CD4-positive, alpha-beta T cell (primary cell): ENCODE results near the gene HBG2. TPM values are rescaled to one million over a fixed set of nuclear protein-coding genes. Genes with fewer than 3 reads are reported as not detected.

Experiments used
- ATAC-seq: fragments of 200-7000 bp; cut with Tn5 transposase; one replicate; pipeline ENCODE4 v1.10.0; 2022; ENCODE audit warnings: mild to moderate bottlenecking; ENCODE audit not compliant: poor library complexity
- CTCF ChIA-PET: fragments of 350-600 bp; sonication (Branson Sonifier 250); formaldehyde crosslinking; loops from one replicate; lab custom pipeline; 2021; ENCODE audit warnings: antibody characterized with exemption, inconsistent platforms; lab: Charles Lee
- POLR2A ChIA-PET: fragments of 350-600 bp; sonication (Branson Sonifier 250); formaldehyde crosslinking; loops from one replicate; lab custom pipeline; 2021; ENCODE audit warnings: antibody characterized with exemption, inconsistent platforms; lab: Charles Lee
- DNase-seq, 14 experiments: peaks; one replicate each; pipeline ENCODE4 v3.0.0-alpha.2; 2013 to 2020; ENCODE audit warnings: mixed read lengths in 2 of 14
- H3K27ac ChIP-seq, 2 donors: one replicate each; pipeline versions ENCODE4 v1.5.1 to v1.7.0; 2013; ENCODE audit warnings: low read length in 2 of 2, low read depth in 1 of 2, mild to moderate bottlenecking in 1 of 2
- H3K27me3 ChIP-seq, 2 experiments: 1 replicate in 1 of 2; 2 replicates in 1 of 2; pipeline versions ENCODE4 v1.6.1 to v1.7.0; 2013; ENCODE audit warnings: low read length in 2 of 2, control low read depth in 1 of 2, mild to moderate bottlenecking in 1 of 2, moderate library complexity in 1 of 2; ENCODE audit not compliant: insufficient read depth in 2 of 2, control insufficient read depth in 1 of 2
- H3K36me3 ChIP-seq: one replicate; pipeline ENCODE4 v1.6.1; 2013; ENCODE audit warnings: low read length, control low read depth; ENCODE audit not compliant: insufficient read depth
- H3K4me1 ChIP-seq: one replicate; pipeline ENCODE4 v1.6.1; 2013; ENCODE audit warnings: low read length, control low read depth; ENCODE audit not compliant: insufficient read depth
- H3K4me3 ChIP-seq: one replicate; pipeline ENCODE4 v1.5.1; 2013; ENCODE audit warnings: mild to moderate bottlenecking, low read length, moderate library complexity
- H3K9me3 ChIP-seq, 2 experiments: 1 replicate in 1 of 2; 2 replicates in 1 of 2; pipeline versions ENCODE4 v1.6.1 to v1.7.0; 2013; ENCODE audit warnings: low read length in 2 of 2, mild to moderate bottlenecking in 2 of 2, control low read depth in 1 of 2, moderate library complexity in 1 of 2; ENCODE audit not compliant: control insufficient read depth in 1 of 2, insufficient read depth in 1 of 2
- H3K27ac Mint-ChIP-seq: one replicate; pipeline ENCODE4 v1.8.0; 2020; ENCODE audit warnings: mixed read lengths
- H3K27me3 Mint-ChIP-seq: one replicate; pipeline ENCODE4 v1.8.0; 2021; ENCODE audit warnings: mixed read lengths
- H3K36me3 Mint-ChIP-seq: one replicate; pipeline ENCODE4 v1.8.0; 2021; ENCODE audit warnings: low read depth, mixed read lengths
- H3K4me1 Mint-ChIP-seq: one replicate; pipeline ENCODE4 v1.8.0; 2021; ENCODE audit warnings: low read depth, mixed read lengths
- H3K4me3 Mint-ChIP-seq: one replicate; pipeline ENCODE4 v1.8.0; 2020; ENCODE audit warnings: mild to moderate bottlenecking, mixed read lengths
- H3K9me3 Mint-ChIP-seq: one replicate; pipeline ENCODE4 v1.8.0; 2020; ENCODE audit warnings: mixed read lengths
- intact Hi-C, 2 experiments: fragments of 100-400 bp; cut with DNase I in 1 of 2; cut with micrococcal nuclease in 1 of 2; formaldehyde crosslinking; loops; one replicate each; pipeline versions ENCODE4 v1.15.1 to v1.9.0; 2023 to 2025; cut with DNase I, micrococcal nuclease
- total RNA-seq, 174 experiments: library from RNA in 2 of 174; stranded (reverse) in 2 of 174; gene quantifications; one replicate each; pipeline ENCODE4 v1.2.3 and lab custom pipeline; 2021 to 2026
- TF ChIP-seq, protein P1 (sequence below): fragments of 200-600 bp; IDR thresholded peaks from one replicate; pipeline ENCODE4 v1.8.0; 2022; ENCODE audit warnings: antibody characterized with exemption, mild to moderate bottlenecking

HBG2 gene
- total RNA-seq, 2 experiments from 2014 or later, result not detected

DNA sequence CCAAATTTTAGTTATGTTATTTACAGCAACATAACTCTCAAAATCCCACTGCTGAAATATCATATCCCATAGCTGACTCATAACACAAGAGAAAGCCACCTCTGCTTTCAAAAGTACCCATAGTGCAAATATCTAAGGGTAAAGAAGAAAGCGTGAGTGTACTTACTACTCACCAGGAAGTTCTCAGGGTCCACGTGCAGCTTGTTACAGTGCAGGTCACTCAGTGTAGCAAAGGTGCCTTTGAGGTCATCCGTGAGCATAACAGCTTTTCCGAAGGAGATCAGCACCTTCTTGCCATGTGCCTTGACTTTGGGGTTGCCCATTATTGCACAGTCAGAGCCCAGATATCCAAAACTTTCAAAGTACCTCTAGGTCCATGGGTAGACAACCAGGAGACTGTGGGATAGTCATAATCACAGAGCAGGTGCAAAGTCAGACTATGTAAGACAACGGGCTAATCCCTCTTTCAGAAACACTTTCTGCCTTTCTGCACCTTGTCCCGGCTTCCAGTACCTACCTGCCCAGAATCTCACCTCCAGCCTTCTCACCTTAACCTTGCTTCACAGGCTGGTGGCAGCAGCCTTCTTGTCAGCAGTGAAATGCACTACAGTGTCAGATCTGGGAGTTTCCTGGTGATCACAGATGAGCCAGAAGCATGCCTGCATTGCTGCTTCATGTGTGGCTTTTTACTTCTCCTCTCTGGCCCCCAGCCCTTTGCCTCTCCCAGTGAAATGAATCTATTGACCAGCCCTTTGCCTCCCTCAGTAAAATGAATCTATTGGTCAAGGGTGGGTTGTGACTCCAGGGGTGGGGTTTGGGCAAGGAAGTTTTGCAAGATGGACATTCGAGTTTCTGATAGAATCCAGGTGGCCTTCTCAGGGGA, 11.4 kb downstream of the HBG2 start:
- Mint-ChIP-seq H3K4me3 (no peak overlapping the region), H3K27ac (no peak overlapping the region), H3K9me3 (no peaks in the 10 kb centered on the region), H3K4me1 (no peaks in the 10 kb centered on the region), H3K27me3 (peaks cover 6% of the 10 kb centered on the region), H3K36me3 (no peaks in the 10 kb centered on the region)
- CTCF ChIA-PET, result no interaction called here
- TF ChIP-seq, protein P1, sequence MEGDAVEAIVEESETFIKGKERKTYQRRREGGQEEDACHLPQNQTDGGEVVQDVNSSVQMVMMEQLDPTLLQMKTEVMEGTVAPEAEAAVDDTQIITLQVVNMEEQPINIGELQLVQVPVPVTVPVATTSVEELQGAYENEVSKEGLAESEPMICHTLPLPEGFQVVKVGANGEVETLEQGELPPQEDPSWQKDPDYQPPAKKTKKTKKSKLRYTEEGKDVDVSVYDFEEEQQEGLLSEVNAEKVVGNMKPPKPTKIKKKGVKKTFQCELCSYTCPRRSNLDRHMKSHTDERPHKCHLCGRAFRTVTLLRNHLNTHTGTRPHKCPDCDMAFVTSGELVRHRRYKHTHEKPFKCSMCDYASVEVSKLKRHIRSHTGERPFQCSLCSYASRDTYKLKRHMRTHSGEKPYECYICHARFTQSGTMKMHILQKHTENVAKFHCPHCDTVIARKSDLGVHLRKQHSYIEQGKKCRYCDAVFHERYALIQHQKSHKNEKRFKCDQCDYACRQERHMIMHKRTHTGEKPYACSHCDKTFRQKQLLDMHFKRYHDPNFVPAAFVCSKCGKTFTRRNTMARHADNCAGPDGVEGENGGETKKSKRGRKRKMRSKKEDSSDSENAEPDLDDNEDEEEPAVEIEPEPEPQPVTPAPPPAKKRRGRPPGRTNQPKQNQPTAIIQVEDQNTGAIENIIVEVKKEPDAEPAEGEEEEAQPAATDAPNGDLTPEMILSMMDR, result no peak
- Histone ChIP-seq H3K4me1 (no peaks in the 10 kb centered on the region), H3K4me3 (no peak overlapping the region), H3K27me3 (no peaks in the 10 kb centered on the region), H3K9me3 (no peaks in the 10 kb centered on the region), H3K27ac (no peak overlapping the region), H3K36me3 (no peaks in the 10 kb centered on the region)
- intact Hi-C loops, result no loop called here
- POLR2A ChIA-PET, result no interaction called here
- DNase-seq, result no peak
- no peak for ATAC-seq

DNA sequence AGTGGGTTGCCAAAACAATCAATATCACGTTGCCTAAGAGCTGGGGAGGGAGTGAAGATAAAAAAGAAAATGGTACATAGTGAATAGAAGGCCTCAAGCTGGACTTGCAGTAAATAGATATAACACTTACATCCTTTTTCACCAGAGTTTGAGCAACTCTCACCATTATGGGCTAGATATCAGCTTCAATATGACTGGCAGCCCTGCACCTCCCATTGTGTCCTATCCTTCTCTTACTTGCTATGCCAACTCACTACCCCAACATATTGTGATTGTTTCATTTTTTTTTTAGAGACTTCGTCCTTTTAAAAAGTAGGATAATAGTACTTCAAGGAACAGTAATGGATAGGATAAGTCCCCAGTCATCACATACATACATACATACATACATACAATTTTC, 12.4 kb downstream of the HBG2 start:
- Histone ChIP-seq H3K9me3 (no peaks in the 10 kb centered on the region), H3K4me3 (no peak overlapping the region), H3K4me1 (no peaks in the 10 kb centered on the region), H3K36me3 (no peaks in the 10 kb centered on the region), H3K27ac (no peak overlapping the region), H3K27me3 (no peaks in the 10 kb centered on the region)
- ChIA-PET CTCF (no interaction called here), POLR2A (no interaction called here)
- DNase-seq (no peak), ATAC-seq (no peak)
- no peaks in the 10 kb centered on the region for H3K4me1 Mint-ChIP-seq
- H3K9me3 Mint-ChIP-seq, result no peaks in the 10 kb centered on the region
- no peaks in the 10 kb centered on the region for H3K36me3 Mint-ChIP-seq
- peaks cover 6% of the 10 kb centered on the region for H3K27me3 Mint-ChIP-seq
- TF ChIP-seq, protein P1, result no peak
- H3K4me3 Mint-ChIP-seq, result no peak overlapping the region
- no peak overlapping the region for H3K27ac Mint-ChIP-seq
- intact Hi-C loops, result no loop called here

DNA sequence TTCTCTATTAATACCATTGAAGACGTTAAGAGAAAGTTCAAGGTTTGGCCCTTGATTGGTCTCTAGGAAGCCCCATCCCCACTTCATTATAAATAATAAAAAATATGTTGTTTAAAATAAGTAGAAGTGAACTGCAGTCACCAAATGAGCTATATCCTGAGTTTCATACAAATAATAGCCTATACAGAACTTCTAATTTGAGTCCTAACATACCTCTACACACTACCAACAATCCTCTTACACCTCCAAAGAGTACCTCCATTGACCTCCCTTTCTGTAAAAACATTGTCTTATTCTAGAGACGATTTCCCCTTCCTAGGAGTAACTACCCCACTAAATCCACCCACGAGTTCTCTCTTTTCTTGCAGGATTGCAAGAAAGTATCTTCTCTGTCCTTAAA, 13.1 kb downstream of the HBG2 start:
- Mint-ChIP-seq H3K9me3 (no peaks in the 10 kb centered on the region), H3K4me1 (no peaks in the 10 kb centered on the region), H3K36me3 (no peaks in the 10 kb centered on the region), H3K4me3 (no peak overlapping the region), H3K27me3 (peaks cover 6% of the 10 kb centered on the region), H3K27ac (no peak overlapping the region)
- no peaks in the 10 kb centered on the region for H3K27me3 ChIP-seq
- H3K36me3 ChIP-seq, result no peaks in the 10 kb centered on the region
- no peaks in the 10 kb centered on the region for H3K4me1 ChIP-seq
- POLR2A ChIA-PET, result no interaction called here
- TF ChIP-seq, protein P1, result no peak
- H3K27ac ChIP-seq, result no peak overlapping the region
- DNase-seq (no peak), ATAC-seq (no peak)
- H3K9me3 ChIP-seq, result no peaks in the 10 kb centered on the region
- no peak overlapping the region for H3K4me3 ChIP-seq
- CTCF ChIA-PET, result no interaction called here
- intact Hi-C loops, result no loop called here
